IMR-90 (cell line): ENCODE data around the gene LRRC56. TPM values are rescaled to one million over a fixed set of nuclear protein-coding genes. Genes with fewer than 3 reads are reported as not detected.

Experiments used
- ATAC-seq: fragments of 200-7000 bp; cut with Tn5 transposase; 2 replicates; pipeline ENCODE4 v1.9.1; 2020; ENCODE audit warnings: low read depth, mild to moderate bottlenecking, moderate library complexity
- BruUV-seq: library from RNA; stranded (reverse); fragments of 400-500 nt; replicated peaks from 2 replicates; lab custom pipeline; 2021; lab: Mats Ljungman, UMichigan
- CTCF ChIA-PET: fragments of 300-600 bp; formaldehyde crosslinking; extraction: SDS; loops from one replicate; lab custom pipeline; 2021; ENCODE audit warnings: antibody characterized with exemption; lab: Yijun Ruan, JAX
- POLR2A ChIA-PET: fragments of 300-600 bp; sonication (Branson Sonifier 250); formaldehyde crosslinking; loops from one replicate; lab custom pipeline; 2022; ENCODE audit warnings: antibody characterized with exemption; ENCODE audit not compliant: unreplicated experiment; lab: Charles Lee
- DNase-seq: peaks from one replicate; pipeline ENCODE4 v3.0.0; 2013
- H2AFZ ChIP-seq: replicated peaks from 2 replicates; pipeline ENCODE3; 2013; ENCODE audit warnings: low read length, mild to moderate bottlenecking; ENCODE audit not compliant: poor library complexity
- H2AK5ac ChIP-seq: 2 replicates; pipeline ENCODE4 v1.6.1; 2013; ENCODE audit warnings: low read depth, low read length, inconsistent platforms
- H2AK9ac ChIP-seq: replicated peaks from 2 replicates; pipeline ENCODE3; 2013; ENCODE audit warnings: mild to moderate bottlenecking, low read depth, low read length, moderate library complexity; ENCODE audit not compliant: poor library complexity
- H2BK120ac ChIP-seq: 2 replicates; pipeline ENCODE4 v1.6.1; 2013; ENCODE audit warnings: low read depth, low read length, inconsistent platforms
- H2BK15ac ChIP-seq: 3 replicates; pipeline ENCODE4 v1.6.1; 2013; ENCODE audit warnings: low read depth, low read length, inconsistent platforms
- H2BK20ac ChIP-seq: 2 replicates; pipeline ENCODE4 v1.6.1; 2013; ENCODE audit warnings: low read depth, mild to moderate bottlenecking, inconsistent platforms, low read length, moderate library complexity
- H2BK5ac ChIP-seq: 2 replicates; pipeline ENCODE4 v1.6.1; 2013; ENCODE audit warnings: mild to moderate bottlenecking, low read depth, low read length, inconsistent platforms; ENCODE audit not compliant: poor library complexity, severe bottlenecking
- H3K14ac ChIP-seq: replicated peaks from 2 replicates; pipeline ENCODE4 v1.6.1; 2013; ENCODE audit warnings: low read depth, low read length, inconsistent platforms
- H3K18ac ChIP-seq: 2 replicates; pipeline ENCODE4 v1.6.1; 2013; ENCODE audit warnings: low read depth, low read length, control low read depth
- H3K23ac ChIP-seq: 2 replicates; pipeline ENCODE4 v1.6.1; 2013; ENCODE audit warnings: low read depth, low read length, inconsistent platforms
- H3K27ac ChIP-seq: 2 replicates; pipeline ENCODE4 v1.5.1; 2013; ENCODE audit warnings: mild to moderate bottlenecking, control low read depth, low read length; ENCODE audit not compliant: insufficient read depth
- H3K27me3 ChIP-seq: 2 replicates; pipeline ENCODE4 v1.6.1; 2013; ENCODE audit warnings: low read length; ENCODE audit not compliant: control insufficient read depth, insufficient read depth
- H3K36me3 ChIP-seq: 2 replicates; pipeline ENCODE4 v1.6.1; 2013; ENCODE audit warnings: low read length, mixed read lengths; ENCODE audit not compliant: control insufficient read depth, insufficient read depth
- H3K4ac ChIP-seq: 2 replicates; pipeline ENCODE4 v1.6.1; 2013; ENCODE audit warnings: low read depth, low read length, inconsistent platforms
- H3K4me1 ChIP-seq: 2 replicates; pipeline ENCODE4 v1.6.1; 2013; ENCODE audit warnings: low read length, mixed read lengths; ENCODE audit not compliant: control insufficient read depth, insufficient read depth
- H3K4me2 ChIP-seq: 2 replicates; pipeline ENCODE4 v1.6.1; 2013; ENCODE audit warnings: low read depth, mild to moderate bottlenecking, control low read depth, low read length, moderate library complexity
- H3K4me3 ChIP-seq: 2 replicates; pipeline ENCODE4 v1.5.1; 2013; ENCODE audit warnings: low read depth, mild to moderate bottlenecking, control low read depth, low read length, moderate library complexity; ENCODE audit not compliant: insufficient read depth
- H3K56ac ChIP-seq: 2 replicates; pipeline ENCODE4 v1.6.1; 2013; ENCODE audit warnings: low read length, inconsistent platforms; ENCODE audit not compliant: insufficient read depth; ENCODE audit errors: extremely low read depth
- H3K79me1 ChIP-seq, 2 experiments: 2 replicates each; pipeline ENCODE4 v1.6.1; 2013; ENCODE audit warnings: low read length in 2 of 2, inconsistent platforms in 1 of 2, low read depth in 1 of 2
- H3K9ac ChIP-seq: 2 replicates; pipeline ENCODE4 v1.6.1; 2013; ENCODE audit warnings: low read depth, low read length, control low read depth
- H3K9me1 ChIP-seq: 2 replicates; pipeline ENCODE4 v1.6.1; 2013; ENCODE audit warnings: low read length, inconsistent platforms; ENCODE audit not compliant: insufficient read depth
- H3K9me3 ChIP-seq: 2 replicates; pipeline ENCODE4 v1.6.1; 2013; ENCODE audit warnings: low read length; ENCODE audit not compliant: control insufficient read depth, insufficient read depth
- H4K20me1 ChIP-seq: 2 replicates; pipeline ENCODE4 v1.6.1; 2013; ENCODE audit warnings: low read length, inconsistent platforms; ENCODE audit not compliant: insufficient read depth
- H4K5ac ChIP-seq: 2 replicates; pipeline ENCODE4 v1.6.1; 2013; ENCODE audit warnings: mild to moderate bottlenecking, low read depth, low read length, control low read depth
- H4K8ac ChIP-seq, 2 experiments: 2 replicates each; pipeline ENCODE4 v1.6.1; 2013; ENCODE audit warnings: low read depth in 2 of 2, low read length in 2 of 2, control low read depth in 1 of 2, inconsistent platforms in 1 of 2
- H4K91ac ChIP-seq: 2 replicates; pipeline ENCODE4 v1.6.1; 2013; ENCODE audit warnings: low read depth, low read length, inconsistent platforms; ENCODE audit not compliant: insufficient read depth
- BHLHE40 ChIP-seq: fragments of 150-350 bp; IDR thresholded peaks from 2 replicates; pipeline ENCODE4 v1.6.1; 2016; ENCODE audit warnings: mild to moderate bottlenecking, low read depth, low read length
- CEBPB ChIP-seq: IDR thresholded peaks from 2 replicates; pipeline ENCODE4 v1.6.1; 2012; ENCODE audit warnings: low read depth, low read length, improper control_type of control experiment
- CHD1 ChIP-seq: IDR thresholded peaks from 2 replicates; pipeline ENCODE4 v1.6.1; 2012; ENCODE audit warnings: low read depth, low read length, improper control_type of control experiment
- MAFK ChIP-seq: IDR thresholded peaks from 2 replicates; pipeline ENCODE4 v1.6.1; 2012; ENCODE audit warnings: low read depth, low read length, improper control_type of control experiment
- MAZ ChIP-seq: IDR thresholded peaks from 2 replicates; pipeline ENCODE4 v1.6.1; 2012; ENCODE audit warnings: low read depth, mild to moderate bottlenecking, low read length, improper control_type of control experiment, moderate library complexity, borderline replicate concordance
- MXI1 ChIP-seq: IDR thresholded peaks from 2 replicates; pipeline ENCODE4 v1.6.1; 2012; ENCODE audit warnings: low read depth, mild to moderate bottlenecking, low read length, moderate library complexity, borderline replicate concordance
- NFE2L2 ChIP-seq: fragments of 150-350 bp; IDR thresholded peaks from 2 replicates; pipeline ENCODE4 v1.6.1; 2016; ENCODE audit warnings: low read depth, mild to moderate bottlenecking, low read length
- RAD21 ChIP-seq: IDR thresholded peaks from 2 replicates; pipeline ENCODE4 v1.6.1; 2012; ENCODE audit warnings: low read length, improper control_type of control experiment
- RCOR1 ChIP-seq: IDR thresholded peaks from 2 replicates; pipeline ENCODE4 v1.6.1; 2012; ENCODE audit warnings: mild to moderate bottlenecking, low read length, improper control_type of control experiment; ENCODE audit not compliant: insufficient replicate concordance
- RFX5 ChIP-seq: IDR thresholded peaks from 2 replicates; pipeline ENCODE4 v1.8.0; 2012; ENCODE audit warnings: low read depth, mild to moderate bottlenecking, low read length, moderate library complexity
- SMC3 ChIP-seq: fragments of 150-350 bp; IDR thresholded peaks from 2 replicates; pipeline ENCODE4 v1.6.1; 2016; ENCODE audit warnings: low read depth, mild to moderate bottlenecking, antibody characterized with exemption, low read length, moderate library complexity
- WGBS, 2 experiments: methylation state at CpG; one replicate each; pipeline versions ENCODE4 v1.1.5 to v1.1.7; 2013; ENCODE audit warnings: missing lambda C conversion rate in 2 of 2; ENCODE audit not compliant: insufficient read length in 1 of 2; ENCODE audit errors: extremely low coverage in 2 of 2; 5-methylcytosine and 5-hydroxymethylcytosine counted together
- dilution Hi-C: fragments of 300-500 bp; cut with HindIII; formaldehyde crosslinking; loops from one replicate; pipeline ENCODE4 v1.14.3; 2018; ENCODE audit warnings: low sequenced_read_pairs; ENCODE audit not compliant: unreplicated experiment
- in situ Hi-C: fragments of 300-500 bp; cut with MboI; formaldehyde crosslinking; loops from 3 replicates; pipeline ENCODE4 v1.14.3; 2019; ENCODE audit warnings: low sequenced_read_pairs, inconsistent platforms, mixed read lengths
- intact Hi-C: fragments of 100-400 bp; cut with micrococcal nuclease; formaldehyde crosslinking; loops from 2 replicates; pipeline ENCODE4 v1.10.0; 2022
- polyA plus RNA-seq, 3 experiments: library from polyadenylated mRNA; depleted of rRNA; stranded (reverse); fragments of >200 nt; gene quantifications; 2 replicates each; pipeline ENCODE4 v1.2.3, GENCODE V29; 2012; ENCODE audit warnings: low replicate concordance in 1 of 3
- total RNA-seq: library from RNA; depleted of rRNA; stranded (reverse); fragments of >200 nt; gene quantifications from 2 replicates; pipeline ENCODE4 v1.2.3, GENCODE V29; 2012
- TF ChIP-seq, protein P1 (sequence below): fragments of 150-350 bp; IDR thresholded peaks from 2 replicates; pipeline ENCODE4 v1.6.1; 2017; ENCODE audit warnings: mild to moderate bottlenecking, antibody characterized with exemption, low read length, low read depth
- TF ChIP-seq, protein P2 (sequence below): conservative IDR thresholded peaks from 2 replicates; pipeline ENCODE4 v1.5.1; 2012; ENCODE audit warnings: mild to moderate bottlenecking, low read depth, low read length, improper control_type of control experiment
- TF ChIP-seq, protein P3 (sequence below): fragments of 150-350 bp; IDR thresholded peaks from 2 replicates; pipeline ENCODE4 v1.6.1; 2016; ENCODE audit warnings: low read depth, mild to moderate bottlenecking, low read length, moderate library complexity, borderline replicate concordance

Gene LRRC56
- total and polyA plus RNA-seq, 2 of the 4 experiments (the other 2 are of a cell fraction), result 0.36 to 1.3 TPM

DNA sequence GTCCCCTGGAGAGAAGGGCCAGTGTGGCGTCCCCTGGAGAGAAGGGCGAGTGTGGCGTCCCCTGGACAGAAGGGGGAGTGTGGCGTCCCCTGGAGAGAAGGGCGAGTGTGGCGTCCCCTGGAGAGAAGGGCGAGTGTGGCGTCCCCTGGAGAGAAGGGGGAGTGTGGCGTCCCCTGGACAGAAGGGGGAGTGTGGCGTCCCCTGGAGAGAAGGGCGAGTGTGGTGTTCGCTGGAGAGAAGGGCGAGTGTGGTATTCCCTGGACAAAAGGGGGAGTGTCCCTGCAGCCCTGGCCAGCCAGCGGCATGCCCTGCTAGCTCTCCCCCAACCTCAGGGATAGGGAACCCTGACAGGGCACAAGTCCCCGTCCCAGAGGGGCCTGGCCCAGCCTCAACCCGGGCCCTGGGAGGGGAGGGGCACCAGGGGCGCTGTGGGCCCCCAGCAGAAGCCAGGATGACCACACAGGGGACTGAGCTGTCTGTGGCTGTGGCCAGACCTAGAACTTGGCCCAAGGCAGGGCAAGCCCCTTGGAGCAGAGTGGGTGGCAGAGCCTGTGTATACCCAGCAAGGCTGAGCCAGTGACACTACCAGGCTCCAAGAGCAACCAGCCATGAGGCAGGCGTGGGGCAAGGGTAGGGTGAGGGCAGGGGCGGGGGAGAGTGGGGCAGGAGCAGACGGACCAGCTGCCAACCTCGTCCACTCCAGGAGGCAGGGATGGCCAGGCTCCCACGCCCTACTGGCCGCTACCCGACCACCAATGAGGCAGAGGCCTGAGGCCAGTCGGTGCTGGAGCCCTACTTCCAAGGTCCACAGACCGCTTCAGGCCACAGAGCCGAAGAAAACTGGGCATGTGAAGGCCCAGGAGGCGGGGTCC is 6.1 kb upstream of the LRRC56 start:
- no TSS peak for BruUV-seq
- intact Hi-C loops (no loop called here), in situ Hi-C loops (no loop called here), dilution Hi-C loops (no loop called here)
- ChIA-PET CTCF (no interaction called here), POLR2A (no interaction called here)
- no peak overlapping the region for H3K56ac ChIP-seq
- no peak overlapping the region for H2BK15ac ChIP-seq
- no peak overlapping the region for H2AK9ac ChIP-seq
- H3K23ac ChIP-seq, result no peak overlapping the region
- H3K18ac ChIP-seq, result no peak overlapping the region
- no peak overlapping the region for H2BK20ac ChIP-seq
- H4K91ac ChIP-seq, result no peak overlapping the region
- no peak overlapping the region for H3K4me2 ChIP-seq
- H3K79me1 ChIP-seq, result peaks cover 3 to 23% of the 10 kb centered on the region in 2 experiments; a peak in 3 of 4 replicates
- no peaks in the 10 kb centered on the region; the same call in 1 of the 2 replicates for H3K9me1 ChIP-seq
- no peaks in the 10 kb centered on the region for H3K27me3 ChIP-seq
- H3K27ac ChIP-seq, result no peak overlapping the region
- no peak overlapping the region for H3K9ac ChIP-seq
- H3K14ac ChIP-seq, result no peak overlapping the region
- 89% methylated on average over 14 of the region's 28 CpGs; no CpG with 5 or more reads in 1 of the 2 experiments for WGBS, 2 experiments
- no peaks in the 10 kb centered on the region for H3K9me3 ChIP-seq
- H3K4me1 ChIP-seq, result peaks cover 6% of the 10 kb centered on the region; the same call in 1 of the 2 replicates
- no peak for DNase-seq
- ATAC-seq, result no peak
- no peak overlapping the region for H2AFZ ChIP-seq
- peaks cover 24% of the 10 kb centered on the region for H4K20me1 ChIP-seq
- H2BK5ac ChIP-seq, result no peak overlapping the region
- H3K4me3 ChIP-seq, result no peak overlapping the region
- no peak overlapping the region for H3K4ac ChIP-seq
- no peak overlapping the region for H4K8ac ChIP-seq
- H3K36me3 ChIP-seq, result peaks cover 24% of the 10 kb centered on the region; the same call in 1 of the 2 replicates
- H4K5ac ChIP-seq, result no peak overlapping the region
- H2AK5ac ChIP-seq, result no peak overlapping the region
- no peak overlapping the region for H2BK120ac ChIP-seq
- TF ChIP-seq, protein P1, sequence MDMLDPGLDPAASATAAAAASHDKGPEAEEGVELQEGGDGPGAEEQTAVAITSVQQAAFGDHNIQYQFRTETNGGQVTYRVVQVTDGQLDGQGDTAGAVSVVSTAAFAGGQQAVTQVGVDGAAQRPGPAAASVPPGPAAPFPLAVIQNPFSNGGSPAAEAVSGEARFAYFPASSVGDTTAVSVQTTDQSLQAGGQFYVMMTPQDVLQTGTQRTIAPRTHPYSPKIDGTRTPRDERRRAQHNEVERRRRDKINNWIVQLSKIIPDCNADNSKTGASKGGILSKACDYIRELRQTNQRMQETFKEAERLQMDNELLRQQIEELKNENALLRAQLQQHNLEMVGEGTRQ, result no peak
- TF ChIP-seq, protein P2, sequence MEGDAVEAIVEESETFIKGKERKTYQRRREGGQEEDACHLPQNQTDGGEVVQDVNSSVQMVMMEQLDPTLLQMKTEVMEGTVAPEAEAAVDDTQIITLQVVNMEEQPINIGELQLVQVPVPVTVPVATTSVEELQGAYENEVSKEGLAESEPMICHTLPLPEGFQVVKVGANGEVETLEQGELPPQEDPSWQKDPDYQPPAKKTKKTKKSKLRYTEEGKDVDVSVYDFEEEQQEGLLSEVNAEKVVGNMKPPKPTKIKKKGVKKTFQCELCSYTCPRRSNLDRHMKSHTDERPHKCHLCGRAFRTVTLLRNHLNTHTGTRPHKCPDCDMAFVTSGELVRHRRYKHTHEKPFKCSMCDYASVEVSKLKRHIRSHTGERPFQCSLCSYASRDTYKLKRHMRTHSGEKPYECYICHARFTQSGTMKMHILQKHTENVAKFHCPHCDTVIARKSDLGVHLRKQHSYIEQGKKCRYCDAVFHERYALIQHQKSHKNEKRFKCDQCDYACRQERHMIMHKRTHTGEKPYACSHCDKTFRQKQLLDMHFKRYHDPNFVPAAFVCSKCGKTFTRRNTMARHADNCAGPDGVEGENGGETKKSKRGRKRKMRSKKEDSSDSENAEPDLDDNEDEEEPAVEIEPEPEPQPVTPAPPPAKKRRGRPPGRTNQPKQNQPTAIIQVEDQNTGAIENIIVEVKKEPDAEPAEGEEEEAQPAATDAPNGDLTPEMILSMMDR, result no peak
- TF ChIP-seq BHLHE40 (no peak), RAD21 (no peak), RFX5 (no peak), RCOR1 (no peak), SMC3 (no peak), CEBPB (no peak), MXI1 (no peak), MAZ (no peak), CHD1 (no peak), NFE2L2 (no peak), MAFK (no peak)
- TF ChIP-seq, protein P3, sequence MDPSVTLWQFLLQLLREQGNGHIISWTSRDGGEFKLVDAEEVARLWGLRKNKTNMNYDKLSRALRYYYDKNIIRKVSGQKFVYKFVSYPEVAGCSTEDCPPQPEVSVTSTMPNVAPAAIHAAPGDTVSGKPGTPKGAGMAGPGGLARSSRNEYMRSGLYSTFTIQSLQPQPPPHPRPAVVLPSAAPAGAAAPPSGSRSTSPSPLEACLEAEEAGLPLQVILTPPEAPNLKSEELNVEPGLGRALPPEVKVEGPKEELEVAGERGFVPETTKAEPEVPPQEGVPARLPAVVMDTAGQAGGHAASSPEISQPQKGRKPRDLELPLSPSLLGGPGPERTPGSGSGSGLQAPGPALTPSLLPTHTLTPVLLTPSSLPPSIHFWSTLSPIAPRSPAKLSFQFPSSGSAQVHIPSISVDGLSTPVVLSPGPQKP, result no peak
